GM04504 (cell line): Measurements from ENCODE around the gene SYS1.
"Not testable (repeated sequence)": the region's sequence is repeated elsewhere in the genome, so short reads cannot be mapped to it uniquely, and the experiment has no call there.

Experiments
- DNase-seq: peaks from one replicate; pipeline ENCODE4 v3.0.0-alpha.2; 2012; ENCODE audit warnings: low read depth

SYS1 gene

DNA sequence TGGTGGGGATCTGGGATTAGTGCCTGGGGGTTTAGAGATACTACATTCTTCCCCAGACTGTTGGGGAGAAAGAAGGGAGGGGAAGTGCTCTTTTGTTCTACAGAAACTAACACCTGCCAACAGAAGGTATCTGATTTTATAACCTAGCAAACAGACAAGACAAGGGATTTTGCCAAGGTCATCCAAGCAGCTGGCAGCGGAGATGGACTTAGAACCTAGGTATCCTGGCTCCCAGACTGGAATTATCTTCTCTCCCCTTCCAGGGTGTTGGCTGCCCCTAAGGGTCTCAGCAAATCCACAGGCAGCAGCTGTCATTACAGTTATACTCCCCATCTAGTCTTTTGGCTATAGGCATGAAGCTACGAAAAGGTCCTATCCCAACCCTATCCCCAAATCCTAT is 23.2 kb upstream of the SYS1 start:
- no peak for DNase-seq

DNA sequence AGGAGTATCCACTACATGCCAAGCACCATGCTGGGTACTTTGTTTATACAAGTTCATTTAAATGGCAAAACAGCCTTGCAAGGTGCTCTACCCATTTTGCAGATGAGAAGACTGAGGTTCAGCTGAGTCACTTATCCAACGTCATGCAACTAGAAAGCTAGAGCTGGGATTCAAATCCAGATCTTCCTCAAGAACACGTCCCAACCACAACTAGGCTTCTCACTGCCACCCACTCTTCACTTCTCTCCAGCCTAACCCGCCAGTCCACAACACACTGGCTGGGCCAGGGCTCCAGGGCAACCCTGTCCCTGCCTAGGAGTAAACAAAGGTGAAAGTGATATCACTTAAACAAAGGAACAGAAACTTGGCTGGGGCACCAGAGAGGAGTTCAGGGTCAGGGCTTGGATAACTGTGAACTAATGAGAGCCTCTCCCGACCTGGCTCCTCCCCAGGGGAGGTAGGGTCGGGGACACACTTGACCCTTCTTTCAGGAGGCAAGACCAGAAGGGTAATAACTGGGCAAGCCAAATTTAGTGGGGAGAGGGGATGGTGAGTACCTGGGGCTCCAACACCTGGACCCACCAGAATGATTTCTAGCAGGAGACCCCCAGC is 22.6 kb upstream of the SYS1 start:
- DNase-seq: no peak

DNA sequence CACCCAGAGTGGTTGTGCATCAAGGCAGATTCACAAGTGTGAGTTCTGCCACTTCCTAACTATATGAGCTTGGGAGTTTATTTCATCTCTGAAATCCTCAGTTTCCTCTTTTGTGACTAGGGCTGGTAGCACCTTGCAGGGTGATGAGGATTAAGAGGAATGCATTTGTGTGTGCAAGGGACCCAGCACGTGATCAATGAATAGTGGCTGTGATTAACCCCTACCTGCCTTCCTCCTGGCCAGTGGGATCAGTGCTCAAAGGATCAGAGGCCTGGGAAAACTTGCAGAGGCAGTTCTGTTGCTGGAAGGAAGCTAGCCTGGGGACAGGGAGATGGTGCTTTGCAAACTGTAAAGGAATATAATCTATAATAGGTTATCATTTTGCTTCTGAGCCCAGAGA is 22.0 kb upstream of the SYS1 start:
- no peak for DNase-seq

DNA sequence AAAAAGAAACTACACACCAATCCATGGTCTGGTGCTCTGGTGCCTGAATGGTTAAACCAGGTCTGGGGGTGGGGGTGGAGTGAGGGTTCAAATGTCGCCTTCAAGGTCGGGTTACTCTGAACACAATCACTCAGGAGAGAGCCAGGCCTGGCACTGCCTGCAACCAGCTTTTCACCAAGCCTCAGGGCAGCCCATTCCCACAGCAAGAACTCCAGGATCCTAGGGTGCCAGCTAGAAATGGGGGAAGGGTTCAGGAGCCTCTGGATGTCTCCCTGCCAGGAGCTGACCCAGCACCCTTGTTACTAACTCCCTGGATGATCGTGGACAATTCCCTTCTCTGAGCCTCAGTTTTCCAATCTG is 21.4 kb upstream of the SYS1 start:
- DNase-seq: no peak

DNA sequence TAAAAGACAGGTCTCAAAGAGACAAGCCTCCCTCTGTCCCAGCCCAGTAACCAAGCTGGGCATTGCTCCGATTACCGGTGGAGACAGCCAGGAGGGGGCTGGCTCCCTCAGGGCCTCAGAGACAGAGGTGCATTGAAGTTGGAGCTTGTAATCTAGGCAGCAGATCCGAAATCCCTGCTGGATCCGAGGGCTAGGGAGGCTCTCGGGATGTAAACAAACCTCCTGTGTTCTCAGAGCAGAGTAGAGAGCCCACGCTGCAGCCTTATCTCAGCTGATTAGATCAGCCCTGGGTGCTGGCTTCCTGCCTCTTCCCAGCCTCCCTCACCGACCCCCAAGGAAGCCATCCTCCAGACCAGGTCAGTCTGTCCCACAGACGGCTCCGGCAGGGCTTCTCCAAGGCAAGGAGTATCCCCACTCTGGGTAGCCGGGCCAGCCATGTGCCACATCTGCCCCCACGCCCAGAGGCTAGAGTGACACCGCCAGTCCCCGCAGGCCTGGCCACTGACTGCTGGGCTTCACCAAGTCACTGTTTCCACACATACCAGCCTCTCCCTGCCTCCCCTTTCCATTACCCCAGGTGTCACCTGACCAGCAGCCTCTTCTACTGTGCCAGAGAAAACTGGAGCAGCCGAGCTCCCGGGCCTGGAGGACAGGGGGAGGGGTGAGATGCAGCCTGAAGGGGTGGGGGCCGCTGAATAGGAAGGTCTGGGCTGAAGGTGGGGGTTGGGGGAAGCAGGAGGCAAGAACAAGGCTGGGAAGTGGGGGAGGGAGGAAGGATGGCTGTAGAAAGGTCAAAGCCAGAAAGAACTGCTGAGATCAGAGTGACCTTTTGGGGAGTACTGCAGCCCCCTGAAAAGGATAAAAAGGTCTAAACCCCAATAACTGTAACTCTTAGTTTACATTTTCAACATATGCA is 20.8 kb upstream of the SYS1 start:
- DNase-seq: no peak

DNA sequence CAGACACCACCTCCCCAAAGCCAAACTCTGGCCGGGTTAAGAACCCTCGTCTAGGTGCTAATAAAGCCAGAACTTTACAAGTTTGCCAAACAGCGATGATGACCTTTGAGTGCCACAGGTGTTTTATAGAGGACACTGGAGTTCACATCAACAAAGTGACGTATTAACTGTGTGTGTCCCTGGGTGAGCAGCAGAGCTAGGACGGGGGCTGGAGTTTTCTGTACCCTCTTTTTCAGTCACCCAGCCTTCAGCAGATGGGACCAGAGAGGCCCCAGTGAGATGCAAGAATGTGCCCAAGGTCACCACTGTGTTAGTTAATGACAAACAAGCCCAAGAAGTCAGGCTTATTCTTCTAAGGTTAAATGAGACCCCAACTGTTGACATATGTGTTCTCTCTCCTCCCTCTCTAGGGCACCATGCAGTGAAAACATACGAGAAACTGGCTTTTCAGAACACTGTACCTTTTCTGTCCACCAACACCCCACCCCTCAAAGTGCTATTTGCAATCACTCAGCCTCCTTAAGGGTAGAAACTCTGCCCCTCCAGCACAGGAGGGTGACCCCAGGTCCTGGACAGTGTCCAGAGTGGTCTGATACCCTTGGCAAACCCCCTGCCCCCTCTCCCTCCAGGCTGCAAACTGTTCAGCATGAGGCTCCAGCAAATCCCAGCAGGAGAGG is 20.0 kb upstream of the SYS1 start:
- DNase-seq: no peak

DNA sequence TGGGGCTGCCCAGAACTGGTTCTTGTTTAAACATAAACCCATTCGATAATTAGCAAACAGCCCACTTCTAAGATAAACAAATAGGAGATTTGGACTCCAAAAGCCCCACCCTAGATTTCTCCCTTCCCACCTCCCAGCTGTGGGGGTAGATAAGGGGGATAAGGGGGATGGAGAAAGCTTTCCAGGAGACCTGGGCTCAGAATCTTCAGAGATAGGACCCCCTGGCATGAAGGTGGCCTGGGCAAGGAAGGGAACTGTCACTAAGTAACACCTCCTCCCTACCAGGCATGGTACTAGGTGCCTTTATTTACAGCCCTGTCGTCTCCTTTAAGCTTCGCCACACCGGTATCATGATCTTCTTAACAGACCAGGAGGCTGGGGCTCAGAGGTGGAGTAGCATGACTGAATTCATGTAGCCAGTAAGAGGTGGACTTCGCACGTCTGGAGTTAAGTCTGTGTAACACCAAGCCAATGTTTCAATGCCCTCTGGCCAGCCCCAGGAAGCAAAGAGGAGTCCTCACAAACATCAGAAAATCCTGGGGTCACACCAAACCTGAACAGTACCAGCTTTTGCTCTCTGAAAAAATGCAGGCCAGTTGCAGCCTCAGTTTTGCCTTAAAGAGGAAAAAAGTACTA is 19.3 kb upstream of the SYS1 start:
- DNase-seq: no peak

DNA sequence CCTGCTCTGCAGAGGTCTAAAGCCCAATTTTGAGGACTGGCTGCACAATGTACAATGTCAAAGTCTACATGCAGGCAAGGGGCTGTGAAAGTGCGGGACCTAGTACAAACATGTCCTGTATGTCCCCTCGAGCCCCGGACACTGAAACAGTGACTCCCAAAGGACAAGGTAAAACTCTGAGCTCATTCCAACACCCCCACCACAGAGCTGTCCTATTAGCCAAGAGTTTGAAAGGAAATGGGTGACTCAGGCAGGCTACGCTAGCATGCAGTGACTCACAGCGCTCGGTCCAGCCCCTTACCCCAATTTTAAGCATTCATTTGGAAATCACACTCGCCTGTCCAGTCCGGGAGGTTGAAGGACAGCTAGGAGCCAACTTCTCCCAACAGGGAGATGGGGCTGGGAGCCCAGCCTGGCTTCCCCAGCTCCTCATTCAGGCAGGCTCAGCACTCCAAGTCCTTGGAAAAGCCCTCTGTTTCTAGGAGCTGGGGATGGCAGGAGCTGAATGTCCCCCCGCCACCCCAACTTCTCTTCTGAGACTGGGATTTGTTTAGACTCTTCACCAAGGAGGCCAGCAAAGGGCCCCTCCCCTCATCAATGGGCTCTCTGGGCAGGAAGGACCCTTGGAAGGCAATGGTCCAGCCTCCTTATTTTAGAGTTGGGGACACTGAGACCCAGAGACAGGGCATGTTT is 18.6 kb upstream of the SYS1 start:
- DNase-seq: peak; percentile 74

DNA sequence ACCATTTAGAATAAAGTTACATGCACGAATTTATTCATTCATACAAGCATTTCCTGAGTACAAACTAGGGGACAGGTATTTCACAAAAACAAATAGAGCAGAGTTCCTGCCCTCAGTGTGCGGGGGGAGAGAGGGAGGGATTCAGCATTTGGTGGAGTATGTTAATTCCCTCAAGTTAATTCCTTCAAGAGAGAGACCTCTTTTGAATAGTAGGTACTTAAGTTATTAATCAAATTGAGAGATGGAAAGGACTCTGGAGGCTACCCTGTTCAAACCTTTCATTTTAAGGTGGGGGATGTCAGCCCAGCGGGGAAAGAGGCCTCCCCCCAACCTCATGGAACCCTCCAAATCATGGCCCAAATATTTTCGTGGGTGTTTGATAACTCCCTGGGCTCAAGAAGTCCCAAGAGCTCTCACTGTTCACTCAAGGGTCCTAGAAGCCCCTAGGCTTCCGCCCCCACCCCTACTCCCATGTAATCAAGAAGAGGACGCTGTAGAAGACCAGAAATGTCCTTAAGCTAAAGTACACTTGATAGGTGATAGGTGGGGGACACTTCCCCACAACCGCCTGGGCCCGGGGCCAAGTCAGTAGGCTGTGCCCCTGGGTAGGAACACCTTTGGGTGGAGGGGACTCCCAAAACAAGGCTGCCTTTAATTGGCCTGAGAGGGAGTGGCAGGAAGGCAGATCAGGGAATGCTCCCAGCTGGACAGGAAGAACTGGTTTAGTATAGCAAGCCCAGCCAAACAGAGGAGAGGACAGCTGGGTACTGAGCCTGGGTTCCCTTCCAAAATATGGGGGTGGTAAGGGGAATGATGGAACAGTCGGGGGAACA is 17.6 kb upstream of the SYS1 start:
- DNase-seq: no peak

DNA sequence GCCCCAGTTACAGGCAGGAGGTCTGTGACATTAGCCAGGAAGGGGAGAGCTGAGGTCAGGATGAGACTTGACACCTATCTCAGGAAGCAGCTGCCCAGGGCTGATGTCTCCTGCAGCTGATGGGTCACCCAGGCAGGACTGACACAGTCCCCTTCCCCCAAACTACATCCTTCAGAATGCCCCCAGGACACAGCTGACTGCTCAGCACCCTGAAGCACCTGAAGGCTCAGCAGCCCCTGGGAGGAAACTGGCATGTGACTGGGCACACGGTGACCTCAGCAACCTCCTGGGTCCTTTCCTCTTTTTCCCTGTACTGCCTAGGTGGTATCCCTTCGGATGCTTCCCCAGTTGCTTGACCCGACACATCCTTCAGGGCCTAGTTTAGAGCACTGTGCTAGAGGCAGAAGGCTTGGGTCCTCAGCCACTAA is 16.7 kb upstream of the SYS1 start:
- no peak for DNase-seq

DNA sequence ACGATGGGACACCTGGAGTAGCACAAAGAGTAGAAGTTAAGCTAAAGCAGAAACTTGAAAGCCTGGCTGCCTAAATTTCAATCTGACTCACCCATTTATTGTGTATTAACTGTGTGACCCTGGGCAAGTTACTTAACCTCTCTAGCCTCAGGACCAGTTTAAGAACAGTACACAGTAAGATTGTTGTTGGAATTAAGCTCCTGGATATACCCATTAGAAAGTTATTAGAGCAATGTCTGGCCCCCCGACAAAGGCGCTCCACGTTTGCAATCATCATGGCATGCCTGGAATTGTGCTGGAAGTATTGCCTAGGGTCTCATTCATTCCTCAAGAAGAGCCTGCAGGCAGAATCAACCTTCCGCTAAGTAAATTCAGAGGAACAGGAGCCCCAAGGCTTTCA is 16.1 kb upstream of the SYS1 start:
- DNase-seq: no peak

DNA sequence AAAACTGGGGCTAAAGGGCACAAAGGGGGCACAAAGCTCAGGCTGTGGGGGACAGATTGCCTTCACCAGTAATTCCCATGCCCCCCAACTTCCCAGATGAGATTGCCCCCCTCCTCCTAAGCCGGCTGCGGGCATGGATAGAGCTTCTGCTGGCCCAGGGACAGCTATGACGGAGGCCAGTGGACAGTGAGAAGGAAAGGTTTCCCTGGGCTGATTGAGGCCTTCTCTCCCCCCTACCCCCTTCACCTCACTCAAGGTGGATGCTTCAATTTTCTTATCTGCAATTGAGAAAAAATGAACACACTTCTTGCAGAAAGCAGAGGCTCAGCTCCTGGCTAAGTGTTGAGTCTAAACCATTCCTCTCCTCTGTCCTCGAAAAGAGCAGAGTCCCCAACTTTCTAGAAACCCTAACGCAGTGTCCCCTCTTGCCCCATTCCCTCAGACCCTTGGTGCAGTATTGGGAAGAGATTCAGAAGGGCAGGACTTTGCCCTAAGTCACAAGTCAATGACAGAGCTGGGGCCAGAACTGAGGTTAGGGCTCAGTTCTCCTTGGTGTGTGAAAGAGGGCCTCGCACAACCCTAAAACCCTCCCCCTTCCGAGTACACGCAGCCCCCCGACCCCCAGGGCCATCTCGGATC is 15.5 kb upstream of the SYS1 start:
- no peak for DNase-seq

DNA sequence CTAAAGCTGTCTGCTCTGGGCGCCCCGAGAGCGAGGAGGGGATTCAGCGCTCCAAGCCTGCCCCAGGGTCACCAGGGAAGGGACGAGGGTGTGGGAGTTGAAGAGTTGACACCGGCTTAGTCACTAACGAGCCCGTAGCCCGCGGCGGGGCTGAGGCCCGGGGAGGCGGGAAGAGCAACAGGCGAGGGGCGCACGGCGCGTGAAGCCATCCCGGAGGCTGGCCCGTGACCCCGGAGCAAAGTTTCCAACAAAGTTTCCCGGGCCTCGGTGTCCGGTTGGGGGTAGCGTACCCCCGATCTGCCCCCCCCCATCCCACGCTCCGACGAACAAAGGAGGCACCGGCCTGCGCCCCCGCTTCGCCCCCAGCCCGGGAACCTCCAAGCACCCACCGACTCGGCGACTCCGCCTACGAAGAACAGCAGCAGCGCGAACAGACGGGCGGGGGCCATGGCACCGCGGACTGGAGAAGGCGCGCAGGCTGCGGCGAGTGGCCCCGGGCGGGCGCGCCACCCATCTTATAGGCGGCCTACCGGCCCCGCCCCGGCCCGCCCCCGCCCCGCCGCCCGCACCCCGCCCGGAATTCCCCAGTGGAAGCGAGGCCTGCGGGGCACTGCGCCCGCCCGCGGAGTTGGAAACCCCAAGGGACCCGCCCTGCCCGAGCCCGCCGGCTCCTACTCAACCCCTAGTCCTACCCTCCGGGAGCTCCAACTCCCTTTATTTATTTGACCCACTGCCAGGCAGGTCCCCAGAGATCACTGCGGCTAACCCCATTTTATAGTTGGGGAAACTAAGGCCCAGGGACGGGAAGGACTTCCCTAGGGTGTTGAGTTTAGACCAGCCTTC is 14.8 kb upstream of the SYS1 start, which contains the start of gene SDC4:
TSS of gene SDC4 (minus strand) at position 489 of the 843 bp plus-strand sequence. CDS start at position 449, 40 bp downstream.
- DNase-seq: no peak

DNA sequence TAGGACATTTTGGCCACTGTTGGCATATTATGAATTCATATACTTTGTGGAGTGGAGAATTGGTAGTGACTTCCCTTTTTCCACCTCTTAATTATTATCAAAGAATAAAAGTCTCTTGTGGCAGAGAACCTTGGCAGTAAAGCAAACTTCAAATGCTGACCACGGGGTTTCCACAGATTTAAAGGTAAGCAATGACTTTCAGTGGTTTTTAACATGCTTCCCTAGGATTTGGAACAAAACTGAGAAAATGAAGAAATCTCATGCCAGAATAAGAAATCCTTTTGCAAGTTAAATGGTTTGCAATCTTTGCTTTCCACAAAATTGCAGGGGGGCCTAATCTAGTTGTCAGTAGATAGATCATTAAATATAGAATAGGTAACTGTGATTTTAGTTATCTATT is 12.7 kb upstream of the SYS1 start:
- no peak for DNase-seq

DNA sequence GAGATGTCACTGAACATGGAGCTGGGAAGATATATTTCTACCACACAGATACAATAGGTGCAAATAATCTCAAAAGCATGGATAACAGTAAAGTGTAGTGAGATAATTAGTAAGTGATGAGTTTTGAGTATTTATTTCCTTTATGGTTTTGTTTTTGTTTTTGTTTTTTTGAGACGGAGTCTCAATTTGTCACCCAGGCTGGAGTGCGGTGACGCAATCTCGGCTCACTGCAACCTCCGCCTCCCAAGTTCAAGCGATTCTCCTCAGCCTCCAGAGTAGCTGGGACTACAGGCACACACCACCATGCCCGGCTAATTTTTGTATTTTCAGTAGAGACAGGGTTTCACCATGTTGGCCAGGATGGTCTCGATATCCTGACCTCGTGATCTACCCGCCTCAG is 12.2 kb upstream of the SYS1 start:
- not testable (repeated sequence) for DNase-seq

DNA sequence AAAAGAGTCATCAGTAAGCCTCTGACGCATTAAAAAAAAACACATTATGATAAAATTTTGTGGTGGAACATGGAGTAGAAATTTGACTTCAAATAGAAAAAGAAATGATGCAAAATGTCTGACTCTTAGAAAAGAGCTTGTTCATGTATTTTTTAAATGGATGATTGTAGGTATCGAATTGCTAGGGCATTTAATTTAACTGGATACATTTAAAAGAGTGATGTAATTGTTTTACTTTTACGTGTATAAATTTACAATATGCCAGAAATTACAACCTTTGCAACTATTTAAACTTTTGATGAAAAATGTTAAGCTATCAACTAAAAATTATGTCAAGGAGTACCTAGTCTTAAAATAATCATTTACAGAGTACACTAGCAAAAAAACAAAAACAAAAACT is 10.2 kb upstream of the SYS1 start:
- no peak for DNase-seq

DNA sequence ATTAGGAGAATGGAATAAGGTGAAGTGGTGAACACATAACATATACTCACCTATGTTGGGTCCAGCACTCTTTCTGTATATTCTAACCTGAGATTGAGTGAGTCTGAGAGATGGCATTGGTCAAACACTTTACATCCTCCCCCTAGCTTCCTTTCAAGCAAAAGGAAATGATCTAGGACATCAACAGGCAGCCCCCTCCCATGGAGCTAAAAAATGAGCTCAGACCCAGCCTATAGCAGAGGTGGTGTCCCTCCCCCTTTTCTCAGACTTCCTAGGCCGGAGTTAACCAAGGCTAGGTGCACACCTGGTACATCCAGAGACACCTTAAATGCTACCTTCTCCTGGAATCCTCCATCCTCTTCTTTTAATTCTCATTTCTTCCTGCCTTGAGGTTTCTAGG is 9.2 kb upstream of the SYS1 start:
- no peak for DNase-seq

DNA sequence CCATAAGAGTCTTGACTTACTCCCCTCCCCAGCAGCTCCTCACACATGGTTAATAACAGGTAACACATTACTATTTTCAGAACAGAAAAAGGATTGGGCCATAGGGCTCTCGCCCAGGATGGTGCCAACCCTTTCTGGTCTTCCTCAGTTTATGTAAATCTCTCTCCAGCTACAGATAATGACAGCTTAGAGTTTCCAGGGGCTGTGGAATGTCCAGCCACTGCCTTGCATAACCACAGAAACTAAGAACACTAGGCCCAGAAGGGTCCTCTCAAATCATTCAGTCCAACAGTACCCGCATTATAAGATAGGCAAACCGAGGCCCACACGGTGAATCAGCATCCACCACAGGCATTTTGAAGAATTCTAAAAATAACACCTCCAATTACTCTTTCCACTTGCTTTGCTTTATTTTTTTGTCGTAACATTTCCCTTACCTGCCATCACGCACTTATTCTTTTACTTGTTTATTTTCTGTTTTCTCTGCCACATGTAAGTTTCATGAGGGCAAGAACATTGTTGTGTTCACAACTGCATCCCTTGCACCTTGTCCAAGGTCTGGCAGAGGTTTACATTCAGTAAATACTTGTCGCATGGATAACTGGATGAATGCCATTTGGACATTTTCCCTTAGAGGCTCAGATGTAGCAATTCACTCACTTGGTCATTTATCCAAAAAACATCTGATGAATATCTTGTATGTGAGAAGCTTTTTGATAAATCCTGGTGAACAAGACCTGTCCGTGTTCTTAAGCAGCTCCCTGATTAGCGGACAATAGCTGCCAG is 8.3 kb upstream of the SYS1 start:
- DNase-seq: no peak
